ENCODE measurements around the gene ARPC5L. TPM values are rescaled to one million over a fixed set of nuclear protein-coding genes. Genes with fewer than 3 reads are reported as not detected.
A peak's percentile ranks its signal among the peaks of the same experiment; 100 is the strongest.

The ARPC5L gene
- total RNA-seq, 1 donor from 2014 or later: 35.1 TPM

- H3K4me3 Mint-ChIP-seq (ENCODE audit: unreplicated experiment): no peak overlapping the region
- H3K4me1 Mint-ChIP-seq (ENCODE audit: low read depth): no peaks in the 10 kb centered on the region
- TF ChIP-seq CTCF (IDR thresholded peaks at IDR 0.05): no peak
- DNase-seq (ENCODE audit: low spot score): no peak
- no peaks in the 10 kb centered on the region for H3K9me3 Mint-ChIP-seq (ENCODE audit: low read depth)
- no peaks in the 10 kb centered on the region for H3K27me3 Mint-ChIP-seq (ENCODE audit: low read depth)
- peaks cover 43% of the 10 kb centered on the region for H3K36me3 Mint-ChIP-seq (ENCODE audit: low read depth)
- no peak overlapping the region for H3K27ac Mint-ChIP-seq (ENCODE audit: unreplicated experiment)
Measured at GRCh38 chr9:124890179-124890578, 28.2 kb downstream of the ARPC5L start.

GRCh38 chr9:124894035-124894740 lies 32.3 kb downstream of the ARPC5L start:
- Mint-ChIP-seq H3K9me3 (ENCODE audit: low read depth) (no peaks in the 10 kb centered on the region), H3K36me3 (ENCODE audit: low read depth) (peaks cover 36% of the 10 kb centered on the region), H3K4me1 (ENCODE audit: low read depth) (no peaks in the 10 kb centered on the region), H3K27me3 (ENCODE audit: low read depth) (no peaks in the 10 kb centered on the region), H3K4me3 (ENCODE audit: unreplicated experiment) (no peak overlapping the region), H3K27ac (ENCODE audit: unreplicated experiment) (no peak overlapping the region)
- DNase-seq (ENCODE audit: low spot score): no peak
- TF ChIP-seq CTCF (IDR thresholded peaks at IDR 0.05): no peak

- H3K36me3 Mint-ChIP-seq (ENCODE audit: low read depth): peaks cover 34% of the 10 kb centered on the region
- no peaks in the 10 kb centered on the region for H3K4me1 Mint-ChIP-seq (ENCODE audit: low read depth)
- H3K4me3 Mint-ChIP-seq (ENCODE audit: unreplicated experiment): no peak overlapping the region
- H3K9me3 Mint-ChIP-seq (ENCODE audit: low read depth): no peaks in the 10 kb centered on the region
- peak; percentile 75 for TF ChIP-seq CTCF (IDR thresholded peaks at IDR 0.05)
- peak overlapping the region; percentile 60 for H3K27ac Mint-ChIP-seq (ENCODE audit: unreplicated experiment)
- no peaks in the 10 kb centered on the region for H3K27me3 Mint-ChIP-seq (ENCODE audit: low read depth)
- DNase-seq (ENCODE audit: low spot score): no peak
Measured at GRCh38 chr9:124894741-124895170, 32.8 kb downstream of the ARPC5L start.

- Mint-ChIP-seq H3K9me3 (ENCODE audit: low read depth) (no peaks in the 10 kb centered on the region), H3K27ac (ENCODE audit: unreplicated experiment) (no peak overlapping the region), H3K36me3 (ENCODE audit: low read depth) (peaks cover 28% of the 10 kb centered on the region), H3K27me3 (ENCODE audit: low read depth) (no peaks in the 10 kb centered on the region), H3K4me1 (ENCODE audit: low read depth) (peaks cover 5% of the 10 kb centered on the region), H3K4me3 (ENCODE audit: unreplicated experiment) (no peak overlapping the region)
- DNase-seq (ENCODE audit: low spot score): no peak
- TF ChIP-seq CTCF (IDR thresholded peaks at IDR 0.05): no peak
Measured at GRCh38 chr9:124897570-124898460, 35.9 kb downstream of the ARPC5L start.

GRCh38 chr9:124899845-124900244 lies 37.9 kb downstream of the ARPC5L start:
- no peak for TF ChIP-seq CTCF (IDR thresholded peaks at IDR 0.05)
- Mint-ChIP-seq H3K4me3 (ENCODE audit: unreplicated experiment) (no peak overlapping the region), H3K36me3 (ENCODE audit: low read depth) (peaks cover 29% of the 10 kb centered on the region), H3K27me3 (ENCODE audit: low read depth) (no peaks in the 10 kb centered on the region), H3K9me3 (ENCODE audit: low read depth) (no peaks in the 10 kb centered on the region), H3K4me1 (ENCODE audit: low read depth) (peaks cover 5% of the 10 kb centered on the region), H3K27ac (ENCODE audit: unreplicated experiment) (no peak overlapping the region)
- DNase-seq (ENCODE audit: low spot score): no peak
